ENCODE results near the gene C6orf118. TPM values are rescaled to one million over a fixed set of nuclear protein-coding genes. Genes with fewer than 3 reads are reported as not detected.

Gene C6orf118
- total and polyA plus RNA-seq, 5 donors from 2014 or later, result not detected

DNA sequence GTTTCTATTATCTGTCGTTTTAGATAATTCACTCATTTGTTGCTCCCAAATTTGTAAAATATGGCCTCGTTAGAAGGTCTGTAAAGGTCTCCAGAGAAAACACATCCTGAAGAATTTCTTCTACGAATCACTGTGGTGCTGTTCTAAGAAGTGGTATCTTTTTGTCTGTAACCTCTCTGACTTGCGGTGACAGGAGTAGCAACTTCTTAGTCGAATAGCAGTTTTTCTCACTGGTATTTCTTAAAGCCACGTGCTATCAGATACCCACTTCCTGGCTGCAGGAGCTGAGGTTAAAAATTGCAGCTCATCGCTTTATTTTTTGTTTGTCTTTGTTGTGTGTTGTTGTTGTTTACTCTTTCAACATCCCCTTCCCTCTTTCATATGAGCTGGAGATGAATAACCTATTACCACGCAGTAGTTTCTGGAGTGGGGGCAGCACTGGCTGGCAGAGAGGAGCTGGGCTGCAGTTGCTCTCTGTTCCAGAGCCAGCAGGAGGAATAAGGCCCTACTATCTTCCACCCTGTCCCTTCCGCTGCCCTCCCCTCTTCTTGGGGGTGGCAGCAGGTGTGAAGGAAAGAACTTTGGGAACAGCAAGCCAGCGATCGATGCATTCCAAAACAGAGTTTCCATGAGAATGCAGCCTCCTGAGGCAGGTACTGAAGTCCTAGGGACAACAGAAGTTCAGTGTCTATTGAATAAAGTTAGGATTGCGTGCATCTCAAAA, 64.7 kb downstream of the C6orf118 start:
- no peak overlapping the region for H3K4me3 Mint-ChIP-seq
- peaks cover 3 to 19% (median 11%) of the 10 kb centered on the region in 7 donors for H3K9me3 Mint-ChIP-seq
- Histone ChIP-seq H3K27ac (ENCODE audit: insufficient read depth, low read length, poor library complexity, severe bottlenecking) (no peak overlapping the region), H3K4me3 (ENCODE audit: low read depth, low read length) (no peak overlapping the region), H3K27me3 (ENCODE audit: control insufficient read depth, insufficient read depth, low read length) (no peaks in the 10 kb centered on the region), H3K9me3 (ENCODE audit: control insufficient read depth in 2 of 2, low read length in 2 of 2) (no peaks in the 10 kb centered on the region), H3K36me3 (ENCODE audit: control insufficient read depth, insufficient read depth, low read length) (no peaks in the 10 kb centered on the region), H3K4me1 (ENCODE audit: control insufficient read depth, insufficient read depth, low read length, poor library complexity, severe bottlenecking) (no peaks in the 10 kb centered on the region)
- no peak for DNase-seq
- ATAC-seq (ENCODE audit: low read depth in 2 of 2), result no peak
- no peaks in the 10 kb centered on the region for H3K27me3 Mint-ChIP-seq
- H3K4me1 Mint-ChIP-seq, result no peaks in the 10 kb centered on the region
- no peaks in the 10 kb centered on the region for H3K36me3 Mint-ChIP-seq
- H3K27ac Mint-ChIP-seq, result no peak overlapping the region

DNA sequence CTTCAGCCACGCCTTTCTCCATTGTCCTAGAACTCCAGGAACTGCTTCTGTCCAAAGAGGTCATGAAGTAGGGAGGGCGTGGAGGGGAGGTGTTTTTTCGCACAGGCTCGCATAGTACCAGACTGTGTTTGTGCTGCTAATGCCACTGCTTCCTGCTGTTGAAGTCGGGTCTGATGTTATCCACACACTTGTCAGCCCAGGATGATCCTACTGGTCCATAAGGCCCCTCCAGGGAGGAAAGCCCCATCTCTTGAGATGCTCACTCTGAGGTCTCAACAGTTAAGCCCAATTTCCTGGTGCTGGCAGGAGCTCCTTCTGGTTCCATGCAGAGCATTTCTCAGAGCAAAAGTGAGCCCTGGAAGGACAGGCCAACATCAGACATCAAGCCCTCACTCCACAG, 65.6 kb downstream of the C6orf118 start:
- Mint-ChIP-seq H3K36me3 (no peaks in the 10 kb centered on the region), H3K4me3 (no peak overlapping the region), H3K9me3 (peaks cover 0 to 15% (median 9%) of the 10 kb centered on the region in 7 donors), H3K27ac (no peak overlapping the region), H3K4me1 (no peaks in the 10 kb centered on the region), H3K27me3 (no peaks in the 10 kb centered on the region)
- Histone ChIP-seq H3K36me3 (ENCODE audit: control insufficient read depth, insufficient read depth, low read length) (no peaks in the 10 kb centered on the region), H3K27me3 (ENCODE audit: control insufficient read depth, insufficient read depth, low read length) (no peaks in the 10 kb centered on the region), H3K4me1 (ENCODE audit: control insufficient read depth, insufficient read depth, low read length, poor library complexity, severe bottlenecking) (no peaks in the 10 kb centered on the region), H3K9me3 (ENCODE audit: control insufficient read depth in 2 of 2, low read length in 2 of 2) (no peaks in the 10 kb centered on the region), H3K4me3 (ENCODE audit: low read depth, low read length) (no peak overlapping the region), H3K27ac (ENCODE audit: insufficient read depth, low read length, poor library complexity, severe bottlenecking) (no peak overlapping the region)
- DNase-seq (no peak), ATAC-seq (ENCODE audit: low read depth in 2 of 2) (no peak)

- ATAC-seq (ENCODE audit: low read depth in 2 of 2) (no peak), DNase-seq (no peak)
- H3K4me1 Mint-ChIP-seq, result no peaks in the 10 kb centered on the region
- peaks cover 4 to 31% (median 11%) of the 10 kb centered on the region in 7 donors for H3K9me3 Mint-ChIP-seq
- no peak overlapping the region for H3K27ac ChIP-seq (ENCODE audit: insufficient read depth, low read length, poor library complexity, severe bottlenecking)
- H3K27me3 ChIP-seq (ENCODE audit: control insufficient read depth, insufficient read depth, low read length), result no peaks in the 10 kb centered on the region
- no peaks in the 10 kb centered on the region for H3K27me3 Mint-ChIP-seq
- no peaks in the 10 kb centered on the region for H3K4me1 ChIP-seq (ENCODE audit: control insufficient read depth, insufficient read depth, low read length, poor library complexity, severe bottlenecking)
- no peaks in the 10 kb centered on the region for H3K36me3 ChIP-seq (ENCODE audit: control insufficient read depth, insufficient read depth, low read length)
- H3K9me3 ChIP-seq (ENCODE audit: control insufficient read depth in 2 of 2, low read length in 2 of 2), result peaks cover 0 to 10% of the 10 kb centered on the region in 2 experiments
- no peak overlapping the region for H3K27ac Mint-ChIP-seq
- no peak overlapping the region for H3K4me3 Mint-ChIP-seq
- no peak overlapping the region for H3K4me3 ChIP-seq (ENCODE audit: low read depth, low read length)
- H3K36me3 Mint-ChIP-seq, result no peaks in the 10 kb centered on the region
Measured at GRCh38 chr6:165236326-165236725, 73.1 kb downstream of the C6orf118 start.

GRCh38 chr6:165232731-165233488, 76.5 kb downstream of the C6orf118 start:
- Mint-ChIP-seq H3K36me3 (no peaks in the 10 kb centered on the region), H3K27ac (no peak overlapping the region), H3K4me1 (no peaks in the 10 kb centered on the region), H3K9me3 (peaks cover 4 to 32% (median 12%) of the 10 kb centered on the region in 7 donors), H3K27me3 (no peaks in the 10 kb centered on the region), H3K4me3 (no peak overlapping the region)
- Histone ChIP-seq H3K4me1 (ENCODE audit: control insufficient read depth, insufficient read depth, low read length, poor library complexity, severe bottlenecking) (no peaks in the 10 kb centered on the region), H3K9me3 (ENCODE audit: control insufficient read depth in 2 of 2, low read length in 2 of 2) (peaks cover 0 to 10% of the 10 kb centered on the region in 2 experiments), H3K4me3 (ENCODE audit: low read depth, low read length) (no peak overlapping the region), H3K27me3 (ENCODE audit: control insufficient read depth, insufficient read depth, low read length) (no peaks in the 10 kb centered on the region), H3K27ac (ENCODE audit: insufficient read depth, low read length, poor library complexity, severe bottlenecking) (no peak overlapping the region), H3K36me3 (ENCODE audit: control insufficient read depth, insufficient read depth, low read length) (no peaks in the 10 kb centered on the region)
- DNase-seq, result no peak
- ATAC-seq (ENCODE audit: low read depth in 2 of 2), result no peak

DNA sequence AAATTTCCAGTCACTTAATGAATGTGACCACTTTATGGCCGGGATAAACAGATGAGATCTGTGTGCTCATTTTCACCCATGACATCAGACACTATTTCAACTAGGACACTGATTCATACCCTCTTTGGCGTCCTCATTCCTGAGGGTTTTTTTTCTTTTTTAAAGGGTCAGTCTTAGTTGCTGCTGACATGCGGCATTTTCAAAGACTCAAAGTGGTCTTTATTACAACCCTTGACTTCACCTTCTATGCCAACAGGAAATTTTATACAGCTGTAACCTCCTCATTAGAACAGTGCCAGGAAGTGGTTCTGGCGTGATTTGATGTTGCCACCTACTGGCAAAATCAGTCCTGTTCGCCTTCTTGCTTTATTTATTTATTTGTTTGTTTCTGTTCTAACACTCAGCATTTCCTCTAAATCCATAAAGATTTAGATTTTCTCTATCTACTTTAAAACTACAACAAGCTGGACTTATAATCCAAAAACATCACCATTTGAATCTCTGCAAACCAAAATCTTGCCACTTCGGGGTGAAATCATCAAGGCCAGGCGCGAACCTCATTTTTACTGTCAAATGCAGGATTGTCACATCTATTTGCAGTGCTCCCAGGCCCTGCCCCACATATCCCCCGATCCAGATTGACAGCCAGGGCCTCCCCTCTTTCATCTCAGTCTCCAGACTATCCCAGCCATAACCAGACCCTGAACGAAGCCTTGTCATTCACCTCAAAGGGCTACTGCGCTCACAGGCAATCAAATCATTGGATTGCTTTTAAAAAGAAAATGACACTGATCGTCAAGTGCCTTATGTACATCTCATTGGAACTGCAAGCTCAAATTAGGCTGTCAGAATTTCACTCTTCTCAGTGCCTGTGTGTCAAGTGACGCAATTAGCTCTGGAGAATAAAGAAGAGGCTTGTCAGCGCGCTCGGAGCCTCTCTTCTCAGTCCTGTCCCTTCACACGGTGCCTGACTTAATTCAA, 77.5 kb downstream of the C6orf118 start:
- Histone ChIP-seq H3K36me3 (ENCODE audit: control insufficient read depth, insufficient read depth, low read length) (no peaks in the 10 kb centered on the region), H3K4me1 (ENCODE audit: control insufficient read depth, insufficient read depth, low read length, poor library complexity, severe bottlenecking) (no peaks in the 10 kb centered on the region), H3K9me3 (ENCODE audit: control insufficient read depth in 2 of 2, low read length in 2 of 2) (peaks cover 0 to 10% of the 10 kb centered on the region in 2 experiments), H3K27me3 (ENCODE audit: control insufficient read depth, insufficient read depth, low read length) (no peaks in the 10 kb centered on the region), H3K27ac (ENCODE audit: insufficient read depth, low read length, poor library complexity, severe bottlenecking) (no peak overlapping the region), H3K4me3 (ENCODE audit: low read depth, low read length) (no peak overlapping the region)
- Mint-ChIP-seq H3K4me1 (no peaks in the 10 kb centered on the region), H3K4me3 (no peak overlapping the region), H3K27me3 (no peaks in the 10 kb centered on the region), H3K9me3 (peaks cover 4 to 30% (median 12%) of the 10 kb centered on the region in 7 donors), H3K36me3 (no peaks in the 10 kb centered on the region), H3K27ac (no peak overlapping the region)
- no peak for DNase-seq
- ATAC-seq (ENCODE audit: low read depth in 2 of 2), result no peak

- ATAC-seq (ENCODE audit: low read depth in 2 of 2) (no peak), DNase-seq (no peak)
- H3K9me3 Mint-ChIP-seq, result peaks cover 4 to 30% (median 12%) of the 10 kb centered on the region in 7 donors
- H3K4me3 Mint-ChIP-seq, result no peak overlapping the region
- Histone ChIP-seq H3K27me3 (ENCODE audit: control insufficient read depth, insufficient read depth, low read length) (no peaks in the 10 kb centered on the region), H3K4me1 (ENCODE audit: control insufficient read depth, insufficient read depth, low read length, poor library complexity, severe bottlenecking) (no peaks in the 10 kb centered on the region), H3K27ac (ENCODE audit: insufficient read depth, low read length, poor library complexity, severe bottlenecking) (no peak overlapping the region), H3K9me3 (ENCODE audit: control insufficient read depth in 2 of 2, low read length in 2 of 2) (peaks cover 0 to 10% of the 10 kb centered on the region in 2 experiments), H3K36me3 (ENCODE audit: control insufficient read depth, insufficient read depth, low read length) (no peaks in the 10 kb centered on the region), H3K4me3 (ENCODE audit: low read depth, low read length) (no peak overlapping the region)
- H3K36me3 Mint-ChIP-seq, result peaks cover under 1% of the 10 kb centered on the region
- no peak overlapping the region for H3K27ac Mint-ChIP-seq
- no peaks in the 10 kb centered on the region for H3K27me3 Mint-ChIP-seq
- no peaks in the 10 kb centered on the region for H3K4me1 Mint-ChIP-seq
Measured at GRCh38 chr6:165231177-165231576, 78.2 kb downstream of the C6orf118 start.

All from CD4-positive, CD25-positive, alpha-beta regulatory T cell (primary cell).